ENCODE results near the gene NTN1. TPM values are rescaled to one million over a fixed set of nuclear protein-coding genes. Genes with fewer than 3 reads are reported as not detected.

Gene NTN1
- total and polyA plus RNA-seq, 2 of the 13 experiments (the other 11 are each of a cell fraction or from before 2014, with no cell fraction given), result 0.04 to 0.05 TPM

GRCh38 chr17:9206410-9206703 is 185.0 kb downstream of the NTN1 start:
- DNase-seq (ENCODE audit: low spot score), result no peak
- Histone ChIP-seq H4K20me1 (ENCODE audit: insufficient read depth, low read length) (no peaks in the 10 kb centered on the region), H3K27me3 (ENCODE audit: control insufficient read depth in 1 of 2, insufficient read depth in 2 of 2, low read length in 2 of 2) (peaks cover 7 to 43% of the 10 kb centered on the region in 2 experiments; a peak in 3 of 5 replicates), H3K4me3 (replicated peaks in 1 of 3; ENCODE audit: insufficient read depth in 1 of 3, low read depth in 2 of 3, low read length in 3 of 3) (no peak overlapping the region), H3K9ac (ENCODE audit: insufficient read depth, low read depth, low read length) (no peak overlapping the region), H3K27ac (ENCODE audit: extremely low read length, insufficient read depth, low read length) (no peak overlapping the region), H2AFZ (ENCODE audit: low read length) (no peak overlapping the region), H3K79me2 (ENCODE audit: insufficient read depth, low read length) (no peaks in the 10 kb centered on the region), H3K9me3 (ENCODE audit: low read length) (no peaks in the 10 kb centered on the region), H3K36me3 (replicated peaks in 1 of 2; ENCODE audit: control insufficient read depth in 1 of 2, insufficient read depth in 2 of 2, low read length in 2 of 2) (no peaks in the 10 kb centered on the region), H3K4me1 (ENCODE audit: insufficient read depth, low read length) (0 out of 2 replicates have a peak, but pooled peaks cover 9% of the 10 kb centered on the region), H3K4me2 (ENCODE audit: low read depth, low read length) (no peak overlapping the region)
- intact Hi-C loops (cut with micrococcal nuclease; ENCODE audit: unreplicated experiment) (no loop called here), in situ Hi-C loops (cut with HindIII; ENCODE audit: extremely low pct_ligation_motif_present, low pct_unique_long_range_greater_than_20kb) (no loop called here)
- POLR2A ChIA-PET, result no interaction called here
- BruUV-seq (replicated peaks), result no TSS peak
- 50% methylated on average over 1 of the region's 8 CpGs for WGBS (ENCODE audit: low lambda C conversion rate)
- CTCF ChIA-PET (ENCODE audit: low intra/inter-chr PET ratio, low total read pairs), result no interaction called here
- ATAC-seq, result no peak
- no peak for TF ChIP-seq SP2 (CRISPR knock-in tag; IDR thresholded peaks at IDR 0.05)
- no peak for TF ChIP-seq SAFB2 (CRISPR knock-in tag; IDR thresholded peaks at IDR 0.05; ENCODE audit: borderline replicate concordance, low read depth)
- no peak for TF ChIP-seq THAP8 (CRISPR knock-in tag; IDR thresholded peaks at IDR 0.05; ENCODE audit: borderline replicate concordance)
- no peak for TF ChIP-seq KDM2A (CRISPR knock-in tag; IDR thresholded peaks at IDR 0.05; ENCODE audit: borderline replicate concordance, low read depth)
- TF ChIP-seq YEATS4 (CRISPR knock-in tag; IDR thresholded peaks at IDR 0.05; ENCODE audit: borderline replicate concordance), result no peak
- FAIRE-seq, result no peak

DNA sequence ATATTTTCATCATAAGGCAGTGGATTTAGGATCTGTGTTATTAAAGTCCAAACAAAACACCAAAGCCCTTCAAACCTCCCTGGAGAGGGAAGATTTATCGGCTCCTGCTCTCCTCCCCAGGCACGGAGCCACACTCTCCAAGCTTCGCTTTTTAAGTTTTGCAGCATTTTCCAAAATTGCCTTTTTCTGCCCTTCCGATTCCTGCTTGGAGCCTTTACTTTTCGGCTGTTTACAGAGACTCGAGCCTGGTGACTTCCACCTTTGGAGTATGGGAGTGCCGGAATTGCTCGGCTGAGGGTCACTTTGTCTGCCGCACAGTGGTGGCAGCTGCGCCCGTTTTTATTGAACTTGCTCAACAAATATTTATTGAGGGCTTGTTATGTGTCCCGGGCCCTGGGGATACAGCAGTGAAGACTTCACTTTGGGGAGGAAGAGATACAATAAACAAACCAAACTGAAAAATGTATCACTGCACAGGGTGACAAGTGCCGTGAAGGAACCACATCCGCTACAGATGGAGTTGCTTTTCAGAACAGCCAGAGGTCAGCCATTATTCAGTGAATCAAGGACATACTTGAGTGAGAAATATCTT is 185.5 kb downstream of the NTN1 start:
- Histone ChIP-seq H3K27me3 (ENCODE audit: control insufficient read depth in 1 of 2, insufficient read depth in 2 of 2, low read length in 2 of 2) (peaks cover 7 to 44% of the 10 kb centered on the region in 2 experiments; a peak in 2 of 5 replicates), H3K9me3 (ENCODE audit: low read length) (no peaks in the 10 kb centered on the region), H3K9ac (ENCODE audit: insufficient read depth, low read depth, low read length) (no peak overlapping the region), H4K20me1 (ENCODE audit: insufficient read depth, low read length) (no peaks in the 10 kb centered on the region), H3K4me3 (replicated peaks in 1 of 3; ENCODE audit: insufficient read depth in 1 of 3, low read depth in 2 of 3, low read length in 3 of 3) (no peak overlapping the region), H2AFZ (ENCODE audit: low read length) (no peak overlapping the region), H3K4me2 (ENCODE audit: low read depth, low read length) (0 out of 2 replicates have a peak overlapping the region, but pooled peaks have one; percentile 23), H3K4me1 (ENCODE audit: insufficient read depth, low read length) (0 out of 2 replicates have a peak, but pooled peaks cover 9% of the 10 kb centered on the region), H3K36me3 (replicated peaks in 1 of 2; ENCODE audit: control insufficient read depth in 1 of 2, insufficient read depth in 2 of 2, low read length in 2 of 2) (no peaks in the 10 kb centered on the region), H3K27ac (ENCODE audit: extremely low read length, insufficient read depth, low read length) (no peak overlapping the region), H3K79me2 (ENCODE audit: insufficient read depth, low read length) (no peaks in the 10 kb centered on the region)
- in situ Hi-C loops (cut with HindIII; ENCODE audit: extremely low pct_ligation_motif_present, low pct_unique_long_range_greater_than_20kb) (no loop called here), intact Hi-C loops (cut with micrococcal nuclease; ENCODE audit: unreplicated experiment) (no loop called here)
- WGBS (ENCODE audit: low lambda C conversion rate), result 18% methylated on average over 14 of the region's 14 CpGs
- ChIA-PET POLR2A (no interaction called here), CTCF (ENCODE audit: low intra/inter-chr PET ratio, low total read pairs) (no interaction called here)
- no peak for FAIRE-seq
- BruUV-seq (replicated peaks), result no TSS peak
- ATAC-seq, result peak; percentile 55; the same call in 2 of the 3 replicates
- no peak for DNase-seq (ENCODE audit: low spot score)
- TF ChIP-seq FOXJ3 (CRISPR knock-in tag; IDR thresholded peaks at IDR 0.05; ENCODE audit: borderline replicate concordance) (no peak), TFDP2 (CRISPR knock-in tag; IDR thresholded peaks at IDR 0.05) (no peak), SSRP1 (CRISPR knock-in tag; IDR thresholded peaks at IDR 0.05) (no peak), CREB1 (IDR thresholded peaks at IDR 0.05) (no peak), CREB1 (CRISPR knock-in tag; IDR thresholded peaks at IDR 0.05) (no peak), RBAK (CRISPR knock-in tag; IDR thresholded peaks at IDR 0.05) (no peak), SNAI1 (CRISPR knock-in tag; IDR thresholded peaks at IDR 0.05; ENCODE audit: borderline replicate concordance) (no peak), GTF2F1 (IDR thresholded peaks at IDR 0.05; ENCODE audit: low read length) (no peak), HES4 (CRISPR knock-in tag; IDR thresholded peaks at IDR 0.05; ENCODE audit: borderline replicate concordance) (no peak)
- TF ChIP-seq, protein P1, sequence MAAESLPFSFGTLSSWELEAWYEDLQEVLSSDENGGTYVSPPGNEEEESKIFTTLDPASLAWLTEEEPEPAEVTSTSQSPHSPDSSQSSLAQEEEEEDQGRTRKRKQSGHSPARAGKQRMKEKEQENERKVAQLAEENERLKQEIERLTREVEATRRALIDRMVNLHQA (CRISPR knock-in tag; IDR thresholded peaks at IDR 0.05), result no peak
- TF ChIP-seq, protein P2, sequence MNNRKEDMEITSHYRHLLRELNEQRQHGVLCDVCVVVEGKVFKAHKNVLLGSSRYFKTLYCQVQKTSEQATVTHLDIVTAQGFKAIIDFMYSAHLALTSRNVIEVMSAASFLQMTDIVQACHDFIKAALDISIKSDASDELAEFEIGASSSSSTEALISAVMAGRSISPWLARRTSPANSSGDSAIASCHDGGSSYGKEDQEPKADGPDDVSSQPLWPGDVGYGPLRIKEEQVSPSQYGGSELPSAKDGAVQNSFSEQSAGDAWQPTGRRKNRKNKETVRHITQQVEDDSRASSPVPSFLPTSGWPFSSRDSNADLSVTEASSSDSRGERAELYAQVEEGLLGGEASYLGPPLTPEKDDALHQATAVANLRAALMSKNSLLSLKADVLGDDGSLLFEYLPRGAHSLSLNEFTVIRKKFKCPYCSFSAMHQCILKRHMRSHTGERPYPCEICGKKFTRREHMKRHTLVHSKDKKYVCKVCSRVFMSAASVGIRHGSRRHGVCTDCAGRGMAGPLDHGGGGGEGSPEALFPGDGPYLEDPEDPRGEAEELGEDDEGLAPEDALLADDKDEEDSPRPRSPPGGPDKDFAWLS (CRISPR knock-in tag; IDR thresholded peaks at IDR 0.05; ENCODE audit: borderline replicate concordance), result no peak

Measured in HepG2 (cell line).